Prostate gland (tissue), 2 donors: ENCODE measurements around the gene MOB3C. TPM values are rescaled to one million over a fixed set of nuclear protein-coding genes. Genes with fewer than 3 reads are reported as not detected.

Experiments used
- DNase-seq: peaks from one replicate; pipeline ENCODE4 v3.0.0-alpha.2; 2019; ENCODE audit warnings: low spot score
- H3K27ac ChIP-seq, 2 donors: fragments of 200-600 bp; sonication (generic); 2 replicates each; pipeline ENCODE4 v1.5.1; 2017 to 2019
- H3K27me3 ChIP-seq: fragments of 200-600 bp; sonication (generic); replicated peaks from 2 replicates; pipeline ENCODE4 v1.5.1; 2019; ENCODE audit not compliant: insufficient read depth
- H3K36me3 ChIP-seq, 2 donors: fragments of 200-600 bp; sonication (generic); 1 replicate in 1 of 2; 2 replicates in 1 of 2; pipeline versions ENCODE4 v1.5.1 to v1.8.1; 2017 to 2019
- H3K4me1 ChIP-seq: fragments of 200-600 bp; sonication (generic); replicated peaks from 2 replicates; pipeline ENCODE4 v1.5.1; 2019
- H3K4me3 ChIP-seq, 2 donors: fragments of 200-600 bp; sonication (generic); 2 replicates each; pipeline ENCODE4 v1.5.1; 2017 to 2019
- H3K9me3 ChIP-seq: fragments of 200-600 bp; sonication (generic); 2 replicates; pipeline ENCODE4 v1.5.1; 2017
- POLR2A ChIP-seq: fragments of 450-650 bp; IDR thresholded peaks from one replicate; pipeline ENCODE4 v1.6.1; 2016; ENCODE audit warnings: antibody characterized with exemption, mild to moderate bottlenecking
- POLR2AphosphoS5 ChIP-seq: sonication (generic); formaldehyde crosslinking; IDR thresholded peaks from one replicate; pipeline ENCODE4 v1.6.1; 2017; ENCODE audit warnings: antibody characterized with exemption
- WGBS: methylation state at CpG from one replicate; pipeline ENCODE4 v1.1.5; 2018; 5-methylcytosine and 5-hydroxymethylcytosine counted together
- intact Hi-C: fragments of 100-400 bp; cut with DNase I; formaldehyde crosslinking; loops from one replicate; pipeline ENCODE4 v1.14.2; 2022
- total RNA-seq, 2 donors: library from RNA; depleted of rRNA; stranded (reverse); fragments of >200 nt; gene quantifications; one replicate each; pipeline ENCODE4 v1.1.0, GENCODE V29; 2016
- TF ChIP-seq, protein P1 (sequence below), 4 experiments: fragments of 200-600 bp in 2 of 4; fragments of 450-650 bp in 2 of 4; sonication (generic) in 2 of 4; IDR thresholded peaks; 1 replicate in 3 of 4; 2 replicates in 1 of 4; pipeline ENCODE4 v1.5.1; 2016 to 2019; ENCODE audit warnings: antibody characterized with exemption in 4 of 4, mild to moderate bottlenecking in 2 of 4, moderate library complexity in 2 of 4

Gene MOB3C
- total RNA-seq, 2 donors from 2014 or later, result 19.4 to 19.7 TPM

DNA sequence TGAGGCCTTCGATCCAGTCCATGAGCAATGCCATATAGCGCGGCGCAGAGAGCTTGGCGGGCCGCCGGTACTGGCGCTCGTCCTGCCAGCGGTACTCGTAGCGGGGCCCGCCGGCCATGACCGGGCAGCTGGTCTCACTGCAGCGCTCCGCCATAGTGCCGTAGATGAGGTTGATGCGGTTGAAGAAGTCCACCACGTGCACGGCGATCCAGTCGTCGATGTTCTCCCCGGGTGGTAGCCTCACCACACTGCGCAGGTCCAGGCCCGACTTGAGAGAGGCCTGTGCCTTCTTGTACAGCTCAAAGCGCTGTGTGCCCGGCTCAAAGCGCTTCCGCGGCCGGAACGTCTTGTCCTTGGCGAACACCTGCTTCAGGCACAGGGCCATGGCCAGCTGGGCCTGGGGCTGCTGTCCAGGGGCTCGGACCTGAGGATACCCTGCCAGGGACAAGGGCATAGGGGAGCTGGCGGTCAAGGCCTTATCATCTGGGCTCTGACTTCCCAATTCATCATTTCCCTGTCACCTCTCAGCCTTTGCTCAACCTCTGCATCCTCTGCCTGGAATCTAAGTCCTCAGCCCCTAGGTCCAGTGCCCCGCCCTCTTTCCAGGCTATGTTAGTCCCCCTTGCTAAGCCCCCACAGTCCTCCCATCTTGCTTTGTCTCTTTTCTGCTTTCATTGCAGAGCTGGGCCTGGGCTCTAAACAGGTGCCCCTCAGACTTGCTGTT lies 3.5 kb downstream of the MOB3C start:
- Histone ChIP-seq H3K9me3 (no peaks in the 10 kb centered on the region), H3K36me3 (peaks cover 3 to 6% of the 10 kb centered on the region in 2 donors), H3K27ac (peak overlapping the region; percentile 44 to 72), H3K4me1 (peaks cover 3% of the 10 kb centered on the region), H3K27me3 (no peaks in the 10 kb centered on the region), H3K4me3 (no peak overlapping the region)
- TF ChIP-seq, protein P1, sequence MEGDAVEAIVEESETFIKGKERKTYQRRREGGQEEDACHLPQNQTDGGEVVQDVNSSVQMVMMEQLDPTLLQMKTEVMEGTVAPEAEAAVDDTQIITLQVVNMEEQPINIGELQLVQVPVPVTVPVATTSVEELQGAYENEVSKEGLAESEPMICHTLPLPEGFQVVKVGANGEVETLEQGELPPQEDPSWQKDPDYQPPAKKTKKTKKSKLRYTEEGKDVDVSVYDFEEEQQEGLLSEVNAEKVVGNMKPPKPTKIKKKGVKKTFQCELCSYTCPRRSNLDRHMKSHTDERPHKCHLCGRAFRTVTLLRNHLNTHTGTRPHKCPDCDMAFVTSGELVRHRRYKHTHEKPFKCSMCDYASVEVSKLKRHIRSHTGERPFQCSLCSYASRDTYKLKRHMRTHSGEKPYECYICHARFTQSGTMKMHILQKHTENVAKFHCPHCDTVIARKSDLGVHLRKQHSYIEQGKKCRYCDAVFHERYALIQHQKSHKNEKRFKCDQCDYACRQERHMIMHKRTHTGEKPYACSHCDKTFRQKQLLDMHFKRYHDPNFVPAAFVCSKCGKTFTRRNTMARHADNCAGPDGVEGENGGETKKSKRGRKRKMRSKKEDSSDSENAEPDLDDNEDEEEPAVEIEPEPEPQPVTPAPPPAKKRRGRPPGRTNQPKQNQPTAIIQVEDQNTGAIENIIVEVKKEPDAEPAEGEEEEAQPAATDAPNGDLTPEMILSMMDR (IDR thresholded peaks at IDR 0.05), result no peak
- no peak for TF ChIP-seq POLR2A
- no peak for TF ChIP-seq POLR2AphosphoS5
- WGBS, result 72% methylated on average over 38 of the region's 38 CpGs
- DNase-seq, result no peak
- intact Hi-C loops, result loop anchor here (5.0 kb wide), 1 partner anchor 79 kb away; no protein-coding TSS in a partner anchor

DNA sequence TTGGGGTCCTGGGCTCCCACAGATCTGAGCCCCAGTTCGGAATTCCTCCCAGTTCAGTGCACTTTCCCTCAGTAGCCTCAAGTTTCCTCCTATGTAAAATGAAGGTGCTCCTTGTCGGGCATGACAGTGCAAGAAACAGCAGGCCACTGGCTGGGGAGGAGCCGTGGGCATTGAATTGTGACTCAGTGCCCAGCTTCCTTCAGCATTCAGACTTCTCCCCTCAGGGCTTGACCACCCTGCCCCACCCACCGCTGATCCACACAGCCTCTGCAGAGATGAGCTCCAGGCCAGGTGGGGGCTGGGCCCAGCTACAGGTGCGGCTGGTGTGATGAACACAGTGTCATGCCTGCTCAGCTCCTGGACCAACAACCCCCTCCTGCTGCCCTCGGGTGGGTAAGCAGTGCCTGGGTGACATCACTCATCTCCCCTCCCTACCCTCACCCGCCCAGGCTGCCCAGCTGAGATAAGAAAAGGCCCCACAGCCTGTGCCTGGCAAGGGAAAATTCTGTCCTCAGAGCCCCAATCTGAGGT lies 4.9 kb downstream of the MOB3C start:
- DNase-seq, result no peak
- intact Hi-C loops, result loop anchor here (5.0 kb wide), 1 partner anchor 81 kb away; no protein-coding TSS in a partner anchor
- no peak overlapping the region for H3K27ac ChIP-seq
- no peaks in the 10 kb centered on the region for H3K9me3 ChIP-seq
- WGBS, result 48% methylated on average over 7 of the region's 7 CpGs
- peaks cover 3 to 6% of the 10 kb centered on the region in 2 donors for H3K36me3 ChIP-seq
- H3K4me1 ChIP-seq, result peaks cover 3% of the 10 kb centered on the region
- H3K4me3 ChIP-seq, result no peak overlapping the region
- H3K27me3 ChIP-seq, result no peaks in the 10 kb centered on the region
- TF ChIP-seq, protein P1 (IDR thresholded peaks at IDR 0.05), result no peak
- no peak for TF ChIP-seq POLR2AphosphoS5
- TF ChIP-seq POLR2A, result no peak

DNA sequence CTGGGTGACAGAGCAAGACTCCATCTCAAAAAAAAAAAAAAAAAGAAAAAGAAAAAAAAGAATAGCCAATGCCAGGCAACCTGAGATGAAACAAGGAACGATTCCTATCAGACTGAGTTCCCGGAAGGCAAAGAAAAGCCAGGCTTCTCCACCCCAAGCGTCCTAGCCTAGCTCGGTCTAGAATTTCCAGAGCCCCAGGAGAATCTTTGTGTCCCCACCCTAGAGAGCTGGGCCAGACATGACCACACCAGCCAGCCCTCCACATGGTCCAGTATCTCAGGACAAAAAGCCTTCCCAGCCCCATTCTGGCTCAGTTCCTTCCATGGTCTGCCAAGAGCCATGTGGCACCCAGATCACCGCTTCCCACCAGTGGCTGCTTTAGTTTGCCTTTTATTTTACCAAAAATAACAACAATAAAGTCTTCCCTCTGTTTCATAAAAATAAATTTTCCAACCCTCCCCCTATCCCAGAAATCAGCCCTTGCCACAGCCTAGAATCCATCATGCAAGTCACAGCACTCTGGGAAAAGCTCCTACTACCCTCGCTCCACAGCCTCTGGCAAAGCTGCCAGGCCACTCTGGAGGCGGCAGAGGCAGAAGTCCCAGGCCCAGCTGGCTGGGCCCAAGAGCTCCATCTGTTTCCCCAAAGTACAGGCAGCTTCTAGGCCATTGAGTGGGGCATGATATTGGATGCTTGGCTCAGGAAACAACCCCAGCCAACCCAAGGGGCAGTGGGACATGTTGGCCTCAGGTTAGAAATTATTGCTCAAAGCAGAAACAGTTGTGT lies 9.1 kb downstream of the MOB3C start:
- no peaks in the 10 kb centered on the region for H3K27me3 ChIP-seq
- intact Hi-C loops, result no loop called here
- no peak for DNase-seq
- no peak overlapping the region for H3K27ac ChIP-seq
- no peak overlapping the region for H3K4me3 ChIP-seq
- H3K36me3 ChIP-seq, result peaks cover 3 to 6% of the 10 kb centered on the region in 2 donors
- 82% methylated on average over 7 of the region's 7 CpGs for WGBS
- TF ChIP-seq POLR2A (no peak), POLR2AphosphoS5 (no peak)
- TF ChIP-seq, protein P1 (IDR thresholded peaks at IDR 0.05), result no peak
- no peaks in the 10 kb centered on the region for H3K9me3 ChIP-seq
- H3K4me1 ChIP-seq, result peaks cover 6% of the 10 kb centered on the region

DNA sequence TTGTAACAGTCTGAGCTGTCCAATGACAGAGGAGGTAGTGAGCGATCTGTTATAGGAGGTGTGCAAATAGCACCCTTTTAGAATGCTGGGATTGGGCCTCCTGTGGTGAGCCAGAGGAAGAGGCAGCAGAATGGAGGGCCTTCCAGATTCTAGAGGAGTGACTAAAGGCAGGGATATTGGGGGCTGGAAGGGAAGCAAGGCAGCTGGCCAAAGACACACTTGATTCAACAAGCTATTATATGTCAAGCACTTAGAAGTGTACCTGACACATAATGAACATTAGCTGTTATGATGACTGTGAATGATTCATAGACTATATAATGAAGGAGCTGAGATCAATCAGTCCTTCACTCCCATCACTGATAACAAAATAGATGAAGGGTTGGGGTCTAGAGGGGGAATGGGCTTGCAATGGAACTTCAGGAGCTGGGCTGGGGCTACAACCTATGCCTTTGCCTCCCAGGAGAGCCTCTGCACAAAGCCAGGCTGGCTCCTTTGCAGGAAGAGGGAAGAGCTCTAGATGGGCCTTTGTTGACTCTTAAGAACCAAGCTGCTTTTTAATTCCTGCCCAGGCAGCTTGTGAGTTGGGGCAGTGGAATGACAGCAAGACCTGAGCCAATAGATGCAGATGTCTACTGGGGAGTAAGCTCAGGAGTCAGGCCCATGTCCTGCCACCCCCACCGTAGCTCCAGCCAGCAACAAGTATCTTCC lies 10.2 kb downstream of the MOB3C start:
- no peak overlapping the region for H3K27ac ChIP-seq
- H3K4me1 ChIP-seq, result peaks cover 6% of the 10 kb centered on the region
- WGBS, result 97% methylated on average over 2 of the region's 2 CpGs
- no peak overlapping the region for H3K4me3 ChIP-seq
- DNase-seq, result no peak
- peaks cover 3 to 6% of the 10 kb centered on the region in 2 donors for H3K36me3 ChIP-seq
- TF ChIP-seq POLR2AphosphoS5 (no peak), POLR2A (no peak)
- TF ChIP-seq, protein P1 (IDR thresholded peaks at IDR 0.05), result no peak
- no peaks in the 10 kb centered on the region for H3K27me3 ChIP-seq
- no peaks in the 10 kb centered on the region for H3K9me3 ChIP-seq
- intact Hi-C loops, result no loop called here
